ENCODE measurements around the gene PIN1.

Gene PIN1

GRCh38 chr19:9857076-9857721, 22.1 kb downstream of the PIN1 start:
- DNase-seq (ENCODE audit: low spot score), result no peak

- DNase-seq (ENCODE audit: low spot score), result no peak
Measured at GRCh38 chr19:9857920-9858746, 23.0 kb downstream of the PIN1 start.

- no peak for DNase-seq (ENCODE audit: low spot score)
Measured at GRCh38 chr19:9858766-9859165, 23.6 kb downstream of the PIN1 start.

GRCh38 chr19:9860407-9860806, 25.3 kb downstream of the PIN1 start:
- no peak for DNase-seq (ENCODE audit: low spot score)

GRCh38 chr19:9861503-9861902, 26.4 kb downstream of the PIN1 start:
- DNase-seq (ENCODE audit: low spot score), result no peak

GRCh38 chr19:9862938-9863337, 27.8 kb downstream of the PIN1 start:
- DNase-seq (ENCODE audit: low spot score), result no peak

GRCh38 chr19:9863759-9864158, 28.6 kb downstream of the PIN1 start:
- DNase-seq (ENCODE audit: low spot score), result no peak

- DNase-seq (ENCODE audit: low spot score), result no peak
Measured at GRCh38 chr19:9865732-9866501, 30.8 kb downstream of the PIN1 start.

- DNase-seq (ENCODE audit: low spot score), result no peak
Measured at GRCh38 chr19:9868983-9869617, 34.0 kb downstream of the PIN1 start.

GRCh38 chr19:9871626-9872338, 36.7 kb downstream of the PIN1 start:
- no peak for DNase-seq (ENCODE audit: low spot score)

GRCh38 chr19:9872618-9873242, 37.6 kb downstream of the PIN1 start:
- no peak for DNase-seq (ENCODE audit: low spot score)

- DNase-seq (ENCODE audit: low spot score), result no peak
Measured at GRCh38 chr19:9875031-9875627, 40.0 kb downstream of the PIN1 start.

- no peak for DNase-seq (ENCODE audit: low spot score)
Measured at GRCh38 chr19:9875796-9876195, 40.7 kb downstream of the PIN1 start.

GRCh38 chr19:9877780-9878510, 42.8 kb downstream of the PIN1 start:
- no peak for DNase-seq (ENCODE audit: low spot score)

- no peak for DNase-seq (ENCODE audit: low spot score)
Measured at GRCh38 chr19:9878511-9879196, 43.5 kb downstream of the PIN1 start.

GRCh38 chr19:9881720-9882119, 46.6 kb downstream of the PIN1 start:
- no peak for DNase-seq (ENCODE audit: low spot score)

GRCh38 chr19:9883231-9883758, 48.2 kb downstream of the PIN1 start:
- peak; percentile 42 for DNase-seq (ENCODE audit: low spot score)

GRCh38 chr19:9883764-9884163, 48.6 kb downstream of the PIN1 start:
- no peak for DNase-seq (ENCODE audit: low spot score)

- DNase-seq (ENCODE audit: low spot score), result no peak
Measured at GRCh38 chr19:9885077-9885552, 50.0 kb downstream of the PIN1 start.
